GM10266 (cell line): ENCODE results near the gene CHIC1.
"Not testable (repeated sequence)": the region's sequence is repeated elsewhere in the genome, so short reads cannot be mapped to it uniquely, and the experiment has no call there.

ENCODE experiments used
- DNase-seq: peaks from one replicate; pipeline ENCODE4 v3.0.0; 2012; ENCODE audit errors: extremely low spot score
- TF ChIP-seq, protein P1 (sequence below): IDR thresholded peaks from 2 replicates; pipeline ENCODE4 v1.5.1; 2012; ENCODE audit warnings: mild to moderate bottlenecking, low read depth; ENCODE audit not compliant: control insufficient read depth, insufficient read depth; ENCODE audit errors: missing control alignments

The CHIC1 gene

DNA sequence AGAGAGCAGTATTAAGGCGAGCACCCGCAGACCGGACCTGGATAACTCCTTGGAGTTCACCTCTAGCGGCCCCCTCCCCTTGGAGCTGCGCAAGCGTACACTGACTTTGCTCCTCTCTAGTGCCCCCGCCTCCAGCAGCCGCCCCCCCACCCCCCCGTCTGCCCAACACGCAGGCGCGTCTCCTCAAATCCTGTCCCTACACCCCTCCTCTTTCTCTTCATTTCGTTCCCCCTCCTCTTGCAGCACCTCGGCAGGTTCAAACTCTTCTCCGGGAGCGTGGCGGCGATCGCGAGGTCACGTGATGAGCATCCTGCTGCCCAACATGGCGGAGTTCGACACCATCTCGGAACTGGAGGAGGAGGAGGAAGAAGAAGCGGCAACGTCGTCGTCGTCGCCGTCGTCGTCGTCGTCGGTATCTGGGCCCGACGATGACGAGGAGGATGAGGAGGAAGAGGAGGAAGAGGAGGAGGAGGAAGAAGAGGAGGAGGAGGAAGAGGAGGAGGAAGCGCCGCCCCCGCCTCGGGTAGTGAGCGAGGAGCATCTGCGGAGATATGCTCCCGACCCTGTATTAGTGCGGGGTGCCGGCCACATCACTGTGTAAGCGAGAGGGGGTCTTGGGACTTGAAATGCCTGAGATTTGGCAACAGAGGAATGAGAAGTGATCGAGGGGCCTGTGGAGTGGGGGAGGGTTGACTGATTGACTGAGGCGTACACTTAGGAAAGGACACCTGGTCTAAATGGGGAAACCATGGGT lies at the start of gene CHIC1:
Gene CHIC1 (plus strand): TSS at position 214 of the 754 bp plus-strand sequence. CDS start 88 bp downstream, at position 302.
- DNase-seq: peak; percentile 51
- TF ChIP-seq, protein P1, sequence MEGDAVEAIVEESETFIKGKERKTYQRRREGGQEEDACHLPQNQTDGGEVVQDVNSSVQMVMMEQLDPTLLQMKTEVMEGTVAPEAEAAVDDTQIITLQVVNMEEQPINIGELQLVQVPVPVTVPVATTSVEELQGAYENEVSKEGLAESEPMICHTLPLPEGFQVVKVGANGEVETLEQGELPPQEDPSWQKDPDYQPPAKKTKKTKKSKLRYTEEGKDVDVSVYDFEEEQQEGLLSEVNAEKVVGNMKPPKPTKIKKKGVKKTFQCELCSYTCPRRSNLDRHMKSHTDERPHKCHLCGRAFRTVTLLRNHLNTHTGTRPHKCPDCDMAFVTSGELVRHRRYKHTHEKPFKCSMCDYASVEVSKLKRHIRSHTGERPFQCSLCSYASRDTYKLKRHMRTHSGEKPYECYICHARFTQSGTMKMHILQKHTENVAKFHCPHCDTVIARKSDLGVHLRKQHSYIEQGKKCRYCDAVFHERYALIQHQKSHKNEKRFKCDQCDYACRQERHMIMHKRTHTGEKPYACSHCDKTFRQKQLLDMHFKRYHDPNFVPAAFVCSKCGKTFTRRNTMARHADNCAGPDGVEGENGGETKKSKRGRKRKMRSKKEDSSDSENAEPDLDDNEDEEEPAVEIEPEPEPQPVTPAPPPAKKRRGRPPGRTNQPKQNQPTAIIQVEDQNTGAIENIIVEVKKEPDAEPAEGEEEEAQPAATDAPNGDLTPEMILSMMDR: no peak

DNA sequence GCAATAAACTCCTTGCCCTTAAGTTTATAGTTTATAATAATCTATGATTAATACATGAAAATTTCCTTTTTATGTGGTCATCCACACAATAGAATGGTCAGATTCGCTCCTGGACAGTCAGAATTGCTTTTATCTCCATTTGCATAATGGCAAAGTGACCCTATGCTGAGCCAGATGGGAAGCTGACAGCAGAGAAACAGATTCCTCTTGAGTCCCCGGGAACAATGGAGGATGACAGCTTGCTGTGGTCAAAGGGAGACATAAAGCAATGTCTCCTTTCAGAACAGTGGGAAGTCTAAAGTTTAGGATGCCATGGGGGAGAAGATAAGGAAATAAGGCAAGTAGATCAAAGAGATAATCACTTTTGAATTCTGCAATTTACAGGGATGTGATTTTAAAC lies 40.2 kb upstream of the CHIC1 start:
- not testable (repeated sequence) for DNase-seq

DNA sequence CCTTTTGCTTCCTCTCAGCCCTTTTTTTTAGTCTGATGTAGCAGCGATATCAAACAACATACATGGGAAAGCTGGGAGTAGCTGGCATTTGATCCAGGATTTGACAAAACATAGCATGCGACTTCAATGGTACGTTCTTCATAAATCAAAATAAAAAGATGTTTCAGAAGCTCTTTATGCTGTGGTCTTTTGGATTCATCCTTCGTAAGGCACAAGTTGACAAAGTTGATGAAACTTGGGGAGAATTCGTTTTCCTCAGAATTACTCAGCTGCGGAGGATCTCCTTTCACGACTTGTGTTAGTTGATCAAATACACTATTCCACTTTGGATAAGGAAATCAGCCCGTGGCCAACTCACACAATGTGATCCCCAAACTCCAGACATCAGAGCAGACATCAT lies 38.1 kb upstream of the CHIC1 start:
- no peak for DNase-seq
- TF ChIP-seq, protein P1: no peak

DNA sequence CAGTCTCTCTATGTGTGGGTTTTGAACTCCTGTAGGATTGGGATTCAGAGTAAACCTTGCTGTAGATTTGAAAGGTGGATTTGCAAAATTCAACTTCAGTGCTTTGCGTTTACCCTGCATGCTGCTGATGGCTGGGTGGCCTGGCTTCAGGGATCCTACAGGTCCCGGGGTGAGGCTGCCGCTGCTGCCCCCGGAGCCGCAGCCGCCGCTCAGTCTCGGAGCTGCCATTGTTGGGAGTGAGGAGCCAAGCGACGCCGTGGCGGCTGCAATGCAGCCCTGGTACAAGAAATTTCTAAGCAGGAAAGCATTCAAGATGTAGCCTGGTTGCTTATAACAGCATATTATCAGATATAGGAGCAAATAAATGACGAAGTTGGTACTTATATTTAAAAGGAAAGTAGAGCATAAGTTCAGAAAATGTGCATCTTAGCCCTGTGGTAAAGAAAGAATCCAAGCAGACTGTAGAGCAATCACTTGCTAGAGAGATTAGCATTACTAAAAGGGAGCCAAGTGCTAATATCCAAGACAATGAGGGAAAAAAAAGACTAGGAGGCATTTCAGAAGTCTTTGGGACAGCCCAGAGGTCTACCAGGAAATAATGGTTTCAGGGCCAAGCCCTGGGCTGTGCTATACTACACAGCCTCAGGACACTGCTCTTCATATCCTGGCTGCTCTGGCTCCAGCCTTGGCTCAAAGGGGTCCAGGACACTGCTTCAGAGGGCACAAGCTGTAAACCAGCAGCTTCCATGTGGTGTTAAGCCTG lies 36.9 kb upstream of the CHIC1 start:
- TF ChIP-seq, protein P1: no peak
- DNase-seq: no peak

DNA sequence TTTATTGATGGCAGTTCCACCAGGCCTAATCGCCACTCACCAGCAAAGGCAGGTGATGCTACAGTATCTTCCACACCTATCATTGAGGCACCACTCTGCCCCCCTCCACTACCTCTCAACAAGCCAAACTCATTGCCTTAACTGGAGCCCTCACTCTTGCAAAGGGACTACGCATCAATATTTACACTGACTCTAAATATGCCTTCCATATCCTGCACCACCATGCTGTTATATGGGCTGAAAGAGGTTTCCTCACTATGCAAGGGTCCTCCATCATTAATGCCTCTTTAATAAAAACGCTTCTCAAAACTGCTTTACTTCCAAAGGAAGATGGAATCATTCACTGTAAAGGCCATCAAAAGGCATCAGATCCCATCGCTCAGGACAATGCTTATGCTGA lies 31.3 kb upstream of the CHIC1 start:
- not testable (repeated sequence) for DNase-seq

DNA sequence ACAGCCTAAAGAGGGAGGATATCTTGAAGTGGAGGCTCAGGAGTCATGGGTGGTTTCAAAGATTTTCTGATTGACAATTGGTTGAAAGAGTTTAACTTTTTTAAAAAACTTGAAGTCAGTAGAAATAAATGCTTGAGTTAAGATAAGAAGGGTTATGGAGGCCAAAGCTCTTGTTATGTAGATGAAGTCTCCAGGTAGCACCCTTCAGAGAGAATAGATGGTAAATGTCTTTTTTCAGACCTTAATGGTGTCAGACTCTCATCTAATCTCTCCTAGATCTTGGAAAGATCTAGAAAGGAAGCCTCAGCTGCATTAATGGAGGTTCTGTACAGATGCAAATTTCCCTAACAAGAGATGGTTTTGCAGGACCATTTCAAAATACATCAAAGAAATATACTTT lies 6.8 kb upstream of the CHIC1 start:
- DNase-seq: no peak
- TF ChIP-seq, protein P1: no peak

DNA sequence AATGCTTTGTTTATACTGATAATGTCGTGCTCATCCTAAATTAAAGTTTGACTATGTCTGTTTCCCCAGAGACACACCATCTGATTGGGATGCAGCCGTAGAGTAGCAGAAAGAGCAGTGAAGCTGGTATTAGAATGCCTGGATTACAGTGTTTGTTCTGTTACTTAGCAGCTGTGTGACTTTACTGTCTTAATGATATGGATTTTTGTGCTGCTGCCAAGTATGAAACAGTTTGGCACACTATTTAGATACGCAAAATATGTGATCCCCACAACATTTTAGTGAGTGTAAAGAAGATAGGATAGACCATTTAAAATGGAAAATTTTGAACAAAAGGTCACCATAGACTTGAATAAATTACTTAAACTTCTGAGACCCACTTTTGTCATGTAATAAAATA lies 1.2 kb upstream of the CHIC1 start:
- TF ChIP-seq, protein P1: no peak
- DNase-seq: no peak

DNA sequence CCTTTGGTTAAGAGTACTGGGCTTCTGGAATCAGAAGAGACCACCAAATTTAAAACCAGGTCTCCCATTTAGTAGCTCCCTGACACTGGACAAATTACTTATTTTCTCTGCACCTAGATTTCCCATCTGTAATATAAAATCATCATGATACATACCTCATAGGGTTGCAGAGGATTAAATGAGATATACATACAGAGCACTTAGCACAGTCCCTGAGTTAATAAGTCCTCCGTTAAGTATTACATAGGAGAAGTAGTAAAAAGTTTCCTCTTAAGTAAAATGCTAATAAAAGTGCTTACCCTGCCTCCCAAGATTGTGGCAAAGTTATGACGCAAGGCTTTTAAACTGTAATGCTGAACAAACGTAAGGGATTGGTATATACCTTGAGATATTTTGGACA lies 539 bp upstream of the CHIC1 start:
- TF ChIP-seq, protein P1: no peak
- no peak for DNase-seq
